GM12873 (cell line): ENCODE data around the gene POC1B.

ENCODE experiments used
- TF ChIP-seq, protein P1 (sequence below): IDR thresholded peaks from 2 replicates; pipeline ENCODE4 v1.5.1; 2012; ENCODE audit warnings: low read depth, mild to moderate bottlenecking, moderate library complexity, low read length, control low read depth; ENCODE audit not compliant: insufficient read depth; ENCODE audit errors: missing control alignments

POC1B gene

GRCh38 chr12:89546151-89546550 lies 20.3 kb upstream of the POC1B start:
- TF ChIP-seq, protein P1, sequence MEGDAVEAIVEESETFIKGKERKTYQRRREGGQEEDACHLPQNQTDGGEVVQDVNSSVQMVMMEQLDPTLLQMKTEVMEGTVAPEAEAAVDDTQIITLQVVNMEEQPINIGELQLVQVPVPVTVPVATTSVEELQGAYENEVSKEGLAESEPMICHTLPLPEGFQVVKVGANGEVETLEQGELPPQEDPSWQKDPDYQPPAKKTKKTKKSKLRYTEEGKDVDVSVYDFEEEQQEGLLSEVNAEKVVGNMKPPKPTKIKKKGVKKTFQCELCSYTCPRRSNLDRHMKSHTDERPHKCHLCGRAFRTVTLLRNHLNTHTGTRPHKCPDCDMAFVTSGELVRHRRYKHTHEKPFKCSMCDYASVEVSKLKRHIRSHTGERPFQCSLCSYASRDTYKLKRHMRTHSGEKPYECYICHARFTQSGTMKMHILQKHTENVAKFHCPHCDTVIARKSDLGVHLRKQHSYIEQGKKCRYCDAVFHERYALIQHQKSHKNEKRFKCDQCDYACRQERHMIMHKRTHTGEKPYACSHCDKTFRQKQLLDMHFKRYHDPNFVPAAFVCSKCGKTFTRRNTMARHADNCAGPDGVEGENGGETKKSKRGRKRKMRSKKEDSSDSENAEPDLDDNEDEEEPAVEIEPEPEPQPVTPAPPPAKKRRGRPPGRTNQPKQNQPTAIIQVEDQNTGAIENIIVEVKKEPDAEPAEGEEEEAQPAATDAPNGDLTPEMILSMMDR: no peak

GRCh38 chr12:89544681-89545184 lies 18.9 kb upstream of the POC1B start:
- TF ChIP-seq, protein P1: no peak

- TF ChIP-seq, protein P1: no peak
Measured at GRCh38 chr12:89544022-89544421, 18.2 kb upstream of the POC1B start.

- TF ChIP-seq, protein P1: peak; percentile 89
Measured at GRCh38 chr12:89542912-89543592, 17.2 kb upstream of the POC1B start.

GRCh38 chr12:89542236-89542635 lies 16.4 kb upstream of the POC1B start:
- TF ChIP-seq, protein P1: no peak

GRCh38 chr12:89540586-89540985 lies 14.7 kb upstream of the POC1B start:
- TF ChIP-seq, protein P1: no peak

GRCh38 chr12:89539426-89540223 lies 13.8 kb upstream of the POC1B start:
- TF ChIP-seq, protein P1: no peak
